Hindlimb muscle (tissue), 1 donor: ENCODE data around the gene SF3B6. TPM values are rescaled to one million over a fixed set of nuclear protein-coding genes. Genes with fewer than 3 reads are reported as not detected.

Experiments used
- DNase-seq: peaks from one replicate; pipeline ENCODE4 v3.0.0-alpha.2; 2013
- polyA plus RNA-seq: library from polyadenylated mRNA; unstranded; fragments of 120-200 nt; gene quantifications from one replicate; pipeline ENCODE4 v1.2.1, GENCODE V29; 2013; ENCODE audit not compliant: insufficient read length

The SF3B6 gene
- polyA plus RNA-seq, 1 donor, result 70.7 TPM

- DNase-seq, result no peak
Measured at GRCh38 chr2:24018241-24018640, 57.9 kb downstream of the SF3B6 start.

GRCh38 chr2:24017711-24018110 is 58.4 kb downstream of the SF3B6 start:
- DNase-seq, result no peak

Other genes with a start within 250 kb of the SF3B6 start
- 11.2 TPM for gene ATAD2B, start 149.2 kb downstream of the SF3B6 start, polyA plus RNA-seq
- 18.0 TPM for gene UBXN2A, start 135.9 kb downstream of the SF3B6 start, polyA plus RNA-seq
- gene MFSD2B, start 66.2 kb downstream of the SF3B6 start, polyA plus RNA-seq, result 3.6 TPM
- 10.6 TPM for gene WDCP, start 28.9 kb downstream of the SF3B6 start, polyA plus RNA-seq
- 2.5 TPM for gene FKBP1B, start 26.6 kb downstream of the SF3B6 start, polyA plus RNA-seq
- gene TP53I3, start 8.5 kb upstream of the SF3B6 start, polyA plus RNA-seq, result 32.6 TPM
- 1.7 TPM for gene PFN4, start 47.0 kb upstream of the SF3B6 start, polyA plus RNA-seq
- 15.6 TPM for gene FAM228B, start 47.1 kb upstream of the SF3B6 start, polyA plus RNA-seq
- 0.37 TPM for gene FAM228A, start 98.7 kb upstream of the SF3B6 start, polyA plus RNA-seq